Hypothalamus (tissue), 51 donors: Measurements from ENCODE around the gene MCAT.
"Not testable (repeated sequence)": the region's sequence is repeated elsewhere in the genome, so short reads cannot be mapped to it uniquely, and the experiment has no call there.

ENCODE experiments used
- DNase-seq, 51 donors: peaks; one replicate each; lab custom pipeline; 2025; lab: John Stamatoyannopoulos, UW

The MCAT gene

DNA sequence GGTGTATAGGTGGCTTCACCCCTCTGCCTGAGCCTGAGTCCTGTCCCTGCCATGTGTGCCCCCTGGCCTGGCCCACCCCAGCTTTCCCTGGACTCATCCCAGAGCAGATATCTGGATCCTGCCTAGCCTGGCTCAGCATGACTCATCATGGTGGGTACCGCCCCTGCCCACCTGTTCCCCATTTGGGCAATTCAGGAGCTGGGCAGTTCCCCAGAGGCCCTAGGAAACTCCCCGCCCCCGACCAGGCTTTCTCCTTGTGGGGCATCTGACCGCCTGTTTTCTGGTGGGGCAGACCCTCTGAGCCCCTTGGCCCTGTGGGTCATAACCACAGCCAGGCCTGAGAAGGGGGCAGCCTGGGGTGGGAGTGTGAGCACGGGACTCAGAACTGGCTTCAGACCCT lies 12.6 kb upstream of the MCAT start:
- DNase-seq: no peak

GRCh38 chr22:43154887-43155536 lies 11.8 kb upstream of the MCAT start:
- DNase-seq: peak in 7 of 51 donors; percentile 17 to 39 (median 25)

- DNase-seq: no peak
These were observed 10.7 kb upstream of the MCAT start for GRCh38 chr22:43153899-43154298.

- peak in 38 of 51 donors; percentile 17 to 73 (median 38) for DNase-seq
These were observed 9.3 kb upstream of the MCAT start for GRCh38 chr22:43152357-43153071.

- DNase-seq: no peak
These were observed 8.8 kb upstream of the MCAT start for GRCh38 chr22:43152003-43152356.

DNA sequence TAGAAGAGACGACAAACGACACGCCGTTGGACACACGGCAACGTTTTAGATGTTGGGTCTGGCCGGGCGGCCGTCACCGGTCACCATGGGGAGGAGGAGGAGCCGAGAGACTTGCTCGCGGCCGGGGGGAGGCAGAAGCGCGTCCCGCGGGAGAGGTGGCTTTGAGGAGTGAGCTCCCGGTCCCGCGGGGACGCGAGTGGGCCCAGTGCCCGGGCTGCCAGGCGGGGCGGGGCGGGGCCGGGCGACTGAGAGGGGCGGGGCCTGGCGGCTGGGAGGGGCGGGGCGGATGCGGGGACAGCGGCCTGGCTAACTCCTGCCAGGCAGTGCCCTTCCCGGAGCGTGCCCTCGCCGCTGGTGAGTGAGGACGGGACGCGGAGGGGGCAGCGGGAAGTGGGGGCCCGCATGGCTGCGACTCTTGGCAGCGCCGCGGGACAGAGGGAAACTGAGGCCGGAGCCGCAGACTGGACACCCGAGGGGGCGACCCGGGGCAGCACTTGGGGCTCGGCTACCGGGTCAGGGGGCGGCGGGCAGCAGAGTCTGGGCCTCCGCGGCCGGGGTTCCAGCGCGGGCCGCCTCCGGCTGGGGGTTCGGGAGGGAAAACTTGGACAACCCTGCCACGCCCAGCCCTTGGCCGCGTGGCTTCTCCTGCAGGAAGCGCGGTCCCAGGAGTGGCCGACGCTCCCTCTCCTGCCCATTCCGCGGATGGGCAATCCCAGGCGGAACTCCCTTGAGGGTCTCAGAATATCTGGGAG lies 8.2 kb upstream of the MCAT start, which contains the start of gene TSPO:
Gene TSPO (plus strand): TSS at position 309 of the 752 bp plus-strand sequence. CDS start 7,680 bp downstream, outside the sequence.
- peak in 50 of 51 donors; percentile 26 to 90 (median 74) for DNase-seq

- DNase-seq: no peak
These were observed 7.6 kb upstream of the MCAT start for GRCh38 chr22:43150731-43151206.

- DNase-seq: no peak
These were observed 5.4 kb upstream of the MCAT start for GRCh38 chr22:43148581-43148980.

GRCh38 chr22:43147821-43148220 lies 4.6 kb upstream of the MCAT start:
- DNase-seq: peak in 2 of 51 donors; percentile 7 to 8

DNA sequence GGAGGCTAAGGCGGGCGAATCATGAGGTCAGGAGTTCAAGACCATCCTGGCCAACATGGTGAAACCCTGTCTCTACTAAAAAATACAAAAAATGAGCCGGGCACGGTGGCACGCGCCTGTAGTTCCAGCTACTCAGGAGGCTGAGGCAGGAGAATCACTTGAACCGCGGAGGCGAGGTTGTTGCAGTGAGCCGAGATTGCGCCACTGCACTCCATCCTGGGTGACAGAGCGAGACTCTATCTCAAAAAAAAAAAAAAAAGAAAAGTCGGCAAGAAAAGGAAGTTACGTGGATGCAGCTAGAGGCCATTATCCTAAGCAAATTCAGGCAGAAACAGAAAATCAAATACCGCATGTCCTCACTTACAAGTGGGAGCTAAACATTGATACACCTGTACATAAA lies 3.1 kb upstream of the MCAT start:
- not testable (repeated sequence) for DNase-seq

DNA sequence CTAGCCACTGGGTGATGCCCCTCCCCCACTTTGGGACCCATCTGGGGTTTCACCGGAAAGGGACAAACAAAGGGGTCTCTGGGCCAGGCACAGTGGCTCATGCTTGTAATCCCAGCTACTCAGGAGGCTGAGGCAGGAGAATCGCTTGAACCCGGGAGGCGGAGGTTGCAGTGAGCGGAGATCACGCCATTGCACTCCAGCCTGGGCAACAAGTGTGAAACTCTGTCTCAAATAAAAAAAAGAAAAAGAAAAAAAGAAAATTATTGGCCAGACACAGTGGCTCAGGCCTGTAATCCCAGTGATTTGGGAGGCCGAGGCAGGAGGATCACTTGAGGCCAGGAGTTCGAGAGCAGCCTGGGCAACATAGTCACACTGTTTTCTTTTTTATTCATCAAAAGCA lies 2.2 kb upstream of the MCAT start:
- not testable (repeated sequence) for DNase-seq

- DNase-seq: no peak
These were observed 1.8 kb upstream of the MCAT start for GRCh38 chr22:43144949-43145348.

DNA sequence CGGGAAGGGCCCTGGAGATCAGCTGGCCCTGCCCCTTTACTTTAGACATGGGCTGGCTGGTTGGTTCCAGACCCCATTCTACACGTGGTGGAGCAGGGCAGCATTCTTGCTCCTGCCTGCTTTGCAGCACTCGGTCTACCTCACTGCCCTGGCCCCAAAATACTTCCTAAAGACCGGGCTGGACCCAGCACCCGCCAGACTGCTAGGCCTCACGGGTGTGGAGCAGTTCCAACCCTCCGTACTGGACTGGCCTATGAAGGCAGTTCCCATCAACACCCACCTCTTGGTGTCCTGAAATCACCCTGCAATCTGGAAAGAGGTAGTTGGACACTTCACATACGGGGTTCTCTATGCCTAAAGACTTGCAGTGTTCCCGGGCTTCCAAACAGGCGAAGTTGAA lies 6.4 kb downstream of the MCAT start:
- DNase-seq: no peak

DNA sequence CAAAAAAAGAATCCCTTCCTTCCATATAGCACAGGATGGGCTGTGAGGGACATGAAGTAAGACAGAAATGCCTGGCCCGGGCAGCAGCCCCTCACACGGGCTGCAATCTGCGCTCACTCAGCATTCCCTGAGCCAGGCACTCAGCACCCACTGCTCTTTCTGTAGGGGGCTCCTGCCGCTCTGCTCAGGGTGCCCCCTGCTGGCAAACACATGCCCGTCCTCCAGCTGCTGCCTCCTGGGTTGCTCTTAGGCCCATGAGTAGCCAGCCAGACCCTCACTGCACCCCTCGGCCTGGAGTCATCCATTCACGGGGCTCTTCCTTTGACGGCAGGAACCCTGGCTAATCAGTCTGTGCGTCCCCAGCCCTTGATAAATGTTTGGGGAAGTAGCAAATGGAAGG lies 6.9 kb downstream of the MCAT start:
- peak in 5 of 51 donors; percentile 8 to 28 (median 12) for DNase-seq

DNA sequence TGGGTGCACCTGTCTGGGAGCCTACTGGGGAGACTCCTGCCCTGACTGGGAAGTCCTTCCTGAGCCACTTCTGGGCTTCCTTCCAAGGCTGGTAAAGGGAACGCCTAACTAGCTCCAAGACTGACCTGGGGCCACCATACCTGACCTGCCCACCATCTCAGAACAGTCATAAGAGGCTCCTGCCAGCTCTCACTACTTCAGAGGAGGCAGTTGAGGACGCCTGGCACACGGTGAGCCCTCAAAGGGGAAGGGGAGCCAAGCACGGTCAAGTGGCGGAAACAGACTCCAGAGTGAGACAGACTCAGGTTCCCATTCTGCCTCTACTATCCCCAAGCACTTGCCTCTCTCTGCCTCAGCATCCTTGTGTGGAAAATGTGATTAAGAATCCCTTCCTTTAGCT lies 7.6 kb downstream of the MCAT start:
- no peak for DNase-seq

DNA sequence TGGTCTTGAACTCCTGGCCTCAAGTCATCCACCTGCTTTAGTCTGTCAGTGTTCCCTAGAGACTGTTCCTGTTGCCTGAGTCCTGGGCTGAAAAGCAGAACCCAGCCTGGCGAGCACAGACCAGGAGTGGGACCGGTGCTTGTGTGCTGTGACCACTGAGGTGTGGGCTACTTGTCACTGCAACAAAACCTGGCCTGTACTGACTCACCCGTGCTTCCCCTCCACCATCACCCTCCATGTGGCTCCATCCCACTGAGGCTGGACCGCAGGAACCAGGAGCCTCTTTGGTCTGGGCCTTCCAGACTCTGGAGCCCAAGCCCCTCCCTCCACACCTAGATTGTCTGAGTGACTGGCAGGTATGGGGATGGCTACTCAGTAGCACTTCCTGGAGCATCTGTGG lies 8.6 kb downstream of the MCAT start:
- no peak for DNase-seq

DNA sequence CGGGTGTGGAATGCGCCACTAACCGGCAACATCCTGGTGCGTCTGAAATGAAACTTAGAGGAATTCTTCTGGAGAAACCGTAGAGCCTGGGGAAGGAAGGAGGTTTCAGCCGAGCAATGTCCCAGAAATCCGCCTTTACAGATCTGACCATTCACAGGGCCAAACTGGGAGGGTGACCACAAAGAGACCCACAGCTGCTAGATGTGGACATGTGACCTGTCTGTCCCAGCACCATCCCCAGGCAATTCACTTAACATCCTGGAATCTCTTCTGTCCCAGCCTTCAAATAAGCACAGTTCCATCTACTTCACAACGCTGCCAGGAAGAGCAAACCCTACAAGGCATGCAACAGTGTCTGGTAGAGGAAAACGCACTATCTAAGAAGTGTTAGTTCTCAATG lies 9.8 kb downstream of the MCAT start:
- no peak for DNase-seq

GRCh38 chr22:43131773-43132501 lies 11.3 kb downstream of the MCAT start:
- DNase-seq: no peak

- DNase-seq: no peak
These were observed 13.5 kb downstream of the MCAT start for GRCh38 chr22:43129426-43130425.
